H1 (cell line): Measurements from ENCODE around the gene CLPTM1L. TPM values are rescaled to one million over a fixed set of nuclear protein-coding genes. Genes with fewer than 3 reads are reported as not detected.
A peak's percentile ranks its signal among the peaks of the same experiment; 100 is the strongest.

ENCODE experiments used
- CTCF ChIA-PET: fragments of 300-600 bp; sonication (Branson Sonifier 250); formaldehyde crosslinking; loops from one replicate; lab custom pipeline; 2021; ENCODE audit not compliant: partially characterized antibody; lab: Charles Lee
- POLR2A ChIA-PET: fragments of 300-600 bp; sonication (Branson Sonifier 250); formaldehyde crosslinking; loops from one replicate; lab custom pipeline; 2021; ENCODE audit warnings: inconsistent platforms; ENCODE audit not compliant: partially characterized antibody; lab: Charles Lee
- DNase-seq, 2 experiments: peaks; one replicate each; pipeline versions ENCODE4 v3.0.0 to v3.0.0-alpha.2; 2010 to 2022; ENCODE audit warnings: low spot score in 2 of 2, low read depth in 1 of 2, mixed read lengths in 1 of 2
- FAIRE-seq: peaks from 2 replicates; lab custom pipeline; 2011; peaks lifted over from hg19 to GRCh38; lab: Jason Lieb, UNC
- H2AFZ ChIP-seq: 2 replicates; pipeline ENCODE4 v1.8.1; 2012; ENCODE audit warnings: low read length, inconsistent platforms
- H2AK5ac ChIP-seq: 2 replicates; pipeline ENCODE4 v1.6.1; 2013; ENCODE audit warnings: low read depth, low read length
- H2BK120ac ChIP-seq: replicated peaks from 2 replicates; pipeline ENCODE3; 2013; ENCODE audit warnings: low read depth, low read length, inconsistent platforms
- H2BK12ac ChIP-seq: 2 replicates; pipeline ENCODE4 v1.6.1; 2013; ENCODE audit warnings: low read depth, low read length
- H2BK15ac ChIP-seq: 2 replicates; pipeline ENCODE4 v1.6.1; 2013; ENCODE audit warnings: low read length
- H2BK20ac ChIP-seq: 2 replicates; pipeline ENCODE4 v1.6.1; 2013; ENCODE audit warnings: low read length
- H2BK5ac ChIP-seq: 2 replicates; pipeline ENCODE4 v1.6.1; 2013; ENCODE audit warnings: low read depth, low read length
- H3K14ac ChIP-seq: 2 replicates; pipeline ENCODE4 v1.6.1; 2013; ENCODE audit warnings: inconsistent platforms; ENCODE audit not compliant: insufficient read length
- H3K18ac ChIP-seq: 2 replicates; pipeline ENCODE4 v1.6.1; 2013; ENCODE audit warnings: low read length; ENCODE audit errors: extremely low read depth
- H3K23ac ChIP-seq: 2 replicates; pipeline ENCODE4 v1.6.1; 2013; ENCODE audit warnings: inconsistent platforms; ENCODE audit not compliant: insufficient read length
- H3K23me2 ChIP-seq: 2 replicates; pipeline ENCODE4 v1.6.1; 2013; ENCODE audit warnings: low read depth, low read length
- H3K27ac ChIP-seq: 2 replicates; pipeline ENCODE4 v1.6.1; 2011; ENCODE audit warnings: low read depth, low read length, inconsistent platforms
- H3K27me3 ChIP-seq, 4 experiments: replicated peaks in 1 of 4; 1 replicate in 1 of 4; 2 replicates in 3 of 4; pipeline versions ENCODE4 v1.6.1 to v1.8.1; 2011 to 2013; ENCODE audit warnings: low read length in 3 of 4, mild to moderate bottlenecking in 3 of 4, inconsistent platforms in 2 of 4, mixed read lengths in 2 of 4, moderate library complexity in 1 of 4; ENCODE audit not compliant: control insufficient read depth in 3 of 4, insufficient read depth in 3 of 4; ENCODE audit errors: extremely low read depth in 1 of 4
- H3K36me3 ChIP-seq, 4 experiments: 2 replicates each; pipeline versions ENCODE4 v1.6.1 to v1.8.1; 2011 to 2013; ENCODE audit warnings: mild to moderate bottlenecking in 4 of 4, low read length in 3 of 4, moderate library complexity in 2 of 4, control low read depth in 1 of 4, inconsistent platforms in 1 of 4; ENCODE audit not compliant: insufficient read depth in 4 of 4, control insufficient read depth in 2 of 4
- H3K4ac ChIP-seq: replicated peaks from 2 replicates; pipeline ENCODE3; 2013; ENCODE audit warnings: low read length, low read depth, mixed read lengths, inconsistent platforms; ENCODE audit not compliant: insufficient read length
- H3K4me1 ChIP-seq, 4 experiments: replicated peaks in 1 of 4; 1 replicate in 1 of 4; 2 replicates in 3 of 4; pipeline versions ENCODE4 v1.6.1 to v1.8.1; 2011 to 2013; ENCODE audit warnings: low read length in 3 of 4, inconsistent platforms in 2 of 4, mixed read lengths in 1 of 4; ENCODE audit not compliant: insufficient read depth in 4 of 4, control insufficient read depth in 3 of 4
- H3K4me2 ChIP-seq, 2 experiments: 2 replicates each; pipeline versions ENCODE4 v1.6.1 to v1.8.1; 2011 to 2013; ENCODE audit warnings: low read depth in 2 of 2, low read length in 2 of 2, control low read depth in 1 of 2, inconsistent platforms in 1 of 2, mild to moderate bottlenecking in 1 of 2; ENCODE audit not compliant: insufficient read depth in 1 of 2
- H3K4me3 ChIP-seq, 4 experiments: fragments of 200-600, 300-600 bp in 1 of 4; sonication (generic), shearing (Covaris generic), sonication (Bioruptor Twin) in 1 of 4; 2 replicates each; pipeline versions ENCODE4 v1.5.1 to v1.8.1; 2011 to 2016; ENCODE audit warnings: low read length in 4 of 4, low read depth in 3 of 4, control low read depth in 2 of 4, inconsistent platforms in 2 of 4, mild to moderate bottlenecking in 2 of 4, mixed read lengths in 1 of 4, moderate library complexity in 1 of 4; ENCODE audit not compliant: insufficient read depth in 2 of 4; ENCODE audit errors: extremely low read depth in 1 of 4
- H3K56ac ChIP-seq: replicated peaks from 2 replicates; pipeline ENCODE3; 2013; ENCODE audit warnings: low read depth, mild to moderate bottlenecking, mixed read lengths, low read length, inconsistent platforms; ENCODE audit not compliant: insufficient read length
- H3K79me1 ChIP-seq: 2 replicates; pipeline ENCODE4 v1.6.1; 2013; ENCODE audit warnings: low read depth, low read length, control low read depth
- H3K79me2 ChIP-seq, 2 experiments: 2 replicates each; pipeline versions ENCODE4 v1.6.1 to v1.8.1; 2012 to 2013; ENCODE audit warnings: low read length in 2 of 2, mild to moderate bottlenecking in 2 of 2, inconsistent platforms in 1 of 2; ENCODE audit not compliant: insufficient read depth in 2 of 2, control insufficient read depth in 1 of 2
- H3K9ac ChIP-seq, 4 experiments: replicated peaks in 1 of 4; 1 replicate in 1 of 4; 2 replicates in 3 of 4; pipeline versions ENCODE4 v1.6.1 to v1.8.1; 2011 to 2013; ENCODE audit warnings: low read depth in 3 of 4, low read length in 3 of 4, control low read depth in 2 of 4, mild to moderate bottlenecking in 2 of 4, moderate library complexity in 2 of 4, inconsistent platforms in 1 of 4; ENCODE audit errors: extremely low read depth in 1 of 4
- H3K9me3 ChIP-seq, 2 experiments: 2 replicates each; pipeline versions ENCODE4 v1.6.1 to v1.8.1; 2012 to 2013; ENCODE audit warnings: mild to moderate bottlenecking in 2 of 2, moderate library complexity in 2 of 2, control low read depth in 1 of 2, inconsistent platforms in 1 of 2, low read depth in 1 of 2, low read length in 1 of 2, mixed read lengths in 1 of 2; ENCODE audit not compliant: insufficient read depth in 2 of 2
- H4K20me1 ChIP-seq, 2 experiments: replicated peaks in 1 of 2; 2 replicates each; pipeline versions ENCODE3 to v1.8.1; 2011 to 2013; ENCODE audit warnings: inconsistent platforms in 2 of 2, low read length in 2 of 2, mild to moderate bottlenecking in 1 of 2; ENCODE audit not compliant: insufficient read depth in 2 of 2, control insufficient read depth in 1 of 2
- H4K5ac ChIP-seq: 2 replicates; pipeline ENCODE4 v1.6.1; 2013; ENCODE audit warnings: low read length, low read depth, mixed read lengths, inconsistent platforms; ENCODE audit not compliant: insufficient read length
- H4K8ac ChIP-seq: 2 replicates; pipeline ENCODE4 v1.8.0; 2013; ENCODE audit warnings: mild to moderate bottlenecking, moderate library complexity, low read length, inconsistent platforms; ENCODE audit not compliant: insufficient read depth; ENCODE audit errors: extremely low read depth
- H4K91ac ChIP-seq: replicated peaks from 2 replicates; pipeline ENCODE3; 2013; ENCODE audit warnings: low read length, mixed read lengths, inconsistent platforms; ENCODE audit not compliant: insufficient read length
- CBX5 ChIP-seq: fragments of 300-800, 300-1000 bp; sonication (generic); IDR thresholded peaks from 2 replicates; pipeline ENCODE4 v1.7.1; 2016; ENCODE audit warnings: antibody characterized with exemption, low read length, low read depth
- FOSL1 ChIP-seq: IDR thresholded peaks from 2 replicates; pipeline ENCODE4 v1.6.1; 2011; ENCODE audit warnings: mild to moderate bottlenecking, low read depth, low read length, moderate library complexity; ENCODE audit not compliant: insufficient read depth
- HDAC2 ChIP-seq, 2 experiments: fragments of 300-600 bp in 1 of 2; sonication (generic) in 1 of 2; IDR thresholded peaks; 2 replicates each; pipeline ENCODE4 v1.6.1; 2011 to 2012; ENCODE audit warnings: low read depth in 2 of 2, low read length in 2 of 2, mild to moderate bottlenecking in 2 of 2, moderate library complexity in 2 of 2, borderline replicate concordance in 1 of 2, inconsistent platforms in 1 of 2
- POLR2AphosphoS5 ChIP-seq: IDR thresholded peaks from 2 replicates; pipeline ENCODE4 v1.6.1; 2011; ENCODE audit warnings: low read depth, low read length
- RAD21 ChIP-seq, 2 experiments: IDR thresholded peaks in 1 of 2; conservative IDR thresholded peaks in 1 of 2; 2 replicates each; pipeline ENCODE4 v1.6.1; 2011; ENCODE audit warnings: low read depth in 2 of 2, low read length in 2 of 2, improper control_type of control experiment in 1 of 2, inconsistent platforms in 1 of 2, mild to moderate bottlenecking in 1 of 2, moderate library complexity in 1 of 2
- SIN3A ChIP-seq, 2 experiments: IDR thresholded peaks in 1 of 2; conservative IDR thresholded peaks in 1 of 2; 2 replicates each; pipeline ENCODE4 v1.6.1; 2011 to 2012; ENCODE audit warnings: low read length in 2 of 2, improper control_type of control experiment in 1 of 2, low read depth in 1 of 2, mild to moderate bottlenecking in 1 of 2
- SIRT6 ChIP-seq: IDR thresholded peaks from one replicate; pipeline ENCODE4 v1.7.1; 2012; ENCODE audit warnings: low read length, inconsistent platforms
- TCF12 ChIP-seq: IDR thresholded peaks from 2 replicates; pipeline ENCODE4 v1.6.1; 2011; ENCODE audit warnings: low read depth, mild to moderate bottlenecking, low read length
- WGBS, 2 experiments: shearing (Covaris generic) in 1 of 2; methylation state at CpG; one replicate each; pipeline versions ENCODE4 v1.1.6 to v1.1.7; 2013 to 2015; ENCODE audit warnings: low lambda C conversion rate in 2 of 2, mixed read lengths in 2 of 2, inconsistent platforms in 1 of 2, low coverage in 1 of 2, missing lambda C conversion rate in 1 of 2; ENCODE audit not compliant: insufficient replicate concordance in 2 of 2, insufficient coverage in 1 of 2, insufficient read length in 1 of 2; ENCODE audit errors: extremely low coverage in 1 of 2, missing lambda C conversion rate in 1 of 2; 5-methylcytosine and 5-hydroxymethylcytosine counted together
- polyA plus RNA-seq, 7 experiments: library from polyadenylated mRNA; depleted of rRNA in 3 of 7; stranded (reverse) in 5 of 7; unstranded in 2 of 7; fragments of >200 nt in 5 of 7; fragments of 200-250 nt in 2 of 7; gene quantifications; 1 replicate in 5 of 7; 2 replicates in 1 of 7; 4 replicates in 1 of 7; pipeline versions ENCODE4 v1.2.1 to v1.2.3, GENCODE V29; 2011 to 2013; ENCODE audit warnings: missing spikeins in 2 of 7, mixed read lengths in 2 of 7
- total RNA-seq: library from RNA; stranded (reverse); fragmentation: NEBNext Ultra II Directional; extraction: Animal tissue kit (Norgen Biotek cat#: 25700); gene quantifications from 2 replicates; pipeline ENCODE4 v1.2.1, GENCODE V29; 2021
- TF ChIP-seq, protein P1 (sequence below): IDR thresholded peaks from 2 replicates; pipeline ENCODE4 v1.6.1; 2012; ENCODE audit warnings: low read length, inconsistent platforms

The CLPTM1L gene
- total and polyA plus RNA-seq, 2 of the 8 experiments (the other 6 are each of a cell fraction or from before 2014, with no cell fraction given), result 102 to 119 TPM

DNA sequence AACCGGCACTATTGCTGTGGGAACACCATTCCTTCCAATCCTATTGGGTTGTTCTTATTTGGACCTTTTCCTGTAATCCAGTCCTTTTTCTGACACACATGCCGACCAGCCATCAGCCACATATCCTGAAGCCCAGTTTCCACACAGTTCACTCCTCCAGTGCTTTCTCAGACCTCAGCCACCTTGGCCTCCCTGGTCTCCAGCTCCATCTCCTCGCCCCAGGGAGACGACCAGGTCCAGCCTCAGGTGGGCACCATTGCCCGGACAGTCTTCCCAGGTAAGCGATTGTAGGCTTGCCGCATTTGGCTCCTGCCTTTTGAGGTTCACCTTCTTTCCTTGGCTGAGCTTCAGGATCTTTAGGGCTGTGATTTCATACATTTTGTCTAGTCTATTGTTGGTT, 34.8 kb downstream of the CLPTM1L start:
- Histone ChIP-seq H4K8ac (no peak overlapping the region), H4K5ac (no peak overlapping the region), H2AFZ (no peak overlapping the region), H3K9me3 (peaks cover 0 to 9% of the 10 kb centered on the region in 2 experiments; a peak in 1 of 4 replicates), H4K20me1 (no peaks in the 10 kb centered on the region), H2BK20ac (no peak overlapping the region), H3K4me2 (no peak overlapping the region), H3K79me1 (no peaks in the 10 kb centered on the region), H3K56ac (peak overlapping the region; percentile 64), H3K36me3 (no peaks in the 10 kb centered on the region), H4K91ac (peak overlapping the region; percentile 19), H3K4me3 (no peak overlapping the region), H3K9ac (no peak overlapping the region), H2BK120ac (no peak overlapping the region), H3K27ac (no peak overlapping the region), H3K4ac (no peak overlapping the region), H2AK5ac (no peak overlapping the region), H2BK15ac (no peak overlapping the region), H3K14ac (no peak overlapping the region), H3K4me1 (peaks cover 0 to 3% (median 2%) of the 10 kb centered on the region in 4 experiments; a peak in 4 of 7 replicates), H3K79me2 (no peaks in the 10 kb centered on the region), H3K23ac (no peak overlapping the region), H3K23me2 (no peaks in the 10 kb centered on the region), H2BK12ac (no peak overlapping the region), H2BK5ac (no peak overlapping the region), H3K27me3 (no peaks in the 10 kb centered on the region), H3K18ac (no peak overlapping the region)
- WGBS, 2 experiments, result 93% methylated on average over 7 of the region's 7 CpGs; no CpG with 5 or more reads in 1 of the 2 experiments
- FAIRE-seq, result no peak
- CTCF ChIA-PET, result interaction anchor here (1.2 kb wide), 1 partner anchor 20 kb away, joined by 3 read pairs; no protein-coding TSS in a partner anchor
- POLR2A ChIA-PET, result no interaction called here
- TF ChIP-seq POLR2AphosphoS5, result no peak
- TF ChIP-seq SIRT6, result no peak
- TF ChIP-seq, protein P1, sequence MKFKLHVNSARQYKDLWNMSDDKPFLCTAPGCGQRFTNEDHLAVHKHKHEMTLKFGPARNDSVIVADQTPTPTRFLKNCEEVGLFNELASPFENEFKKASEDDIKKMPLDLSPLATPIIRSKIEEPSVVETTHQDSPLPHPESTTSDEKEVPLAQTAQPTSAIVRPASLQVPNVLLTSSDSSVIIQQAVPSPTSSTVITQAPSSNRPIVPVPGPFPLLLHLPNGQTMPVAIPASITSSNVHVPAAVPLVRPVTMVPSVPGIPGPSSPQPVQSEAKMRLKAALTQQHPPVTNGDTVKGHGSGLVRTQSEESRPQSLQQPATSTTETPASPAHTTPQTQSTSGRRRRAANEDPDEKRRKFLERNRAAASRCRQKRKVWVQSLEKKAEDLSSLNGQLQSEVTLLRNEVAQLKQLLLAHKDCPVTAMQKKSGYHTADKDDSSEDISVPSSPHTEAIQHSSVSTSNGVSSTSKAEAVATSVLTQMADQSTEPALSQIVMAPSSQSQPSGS, result no peak
- TF ChIP-seq HDAC2 (IDR thresholded peaks at IDR 0.05; ENCODE audit: borderline replicate concordance in 1 of 2, low read depth in 2 of 2, low read length in 2 of 2), result no peak
- TF ChIP-seq SIN3A (conservative IDR thresholded peaks at IDR 0.05 in 1 of 2, IDR thresholded peaks at IDR 0.05 in 1 of 2; ENCODE audit: low read depth in 1 of 2, low read length in 2 of 2), result no peak
- no peak for TF ChIP-seq TCF12
- no peak for TF ChIP-seq FOSL1
- TF ChIP-seq RAD21 (IDR thresholded peaks at IDR 0.05 in 1 of 2, conservative IDR thresholded peaks at IDR 0.05 in 1 of 2; ENCODE audit: low read depth in 2 of 2, low read length in 2 of 2), result no peak
- no peak for TF ChIP-seq CBX5
- no peak for DNase-seq
